NCI-H82 treated with DMSO at 0.1 percent for 48 hours (cell line): ENCODE data around the gene SLC4A4.

ENCODE experiments used
- DNase-seq: peaks from one replicate; lab custom pipeline; 2025; ENCODE audit not compliant: unreplicated experiment; lab: John Stamatoyannopoulos, UW

SLC4A4 gene

GRCh38 chr4:71533121-71533520 lies 194.3 kb downstream of the SLC4A4 start:
- no peak for DNase-seq

- DNase-seq = no peak
Observed at GRCh38 chr4:71537551-71538065, 198.8 kb downstream of the SLC4A4 start.

- DNase-seq = no peak
Observed at GRCh38 chr4:71538528-71538927, 199.7 kb downstream of the SLC4A4 start.

- DNase-seq = no peak
Observed at GRCh38 chr4:71540749-71541269, 202.0 kb downstream of the SLC4A4 start.

- DNase-seq = no peak
Observed at GRCh38 chr4:71541541-71541940, 202.7 kb downstream of the SLC4A4 start.

- DNase-seq = no peak
Observed at GRCh38 chr4:71545168-71545567, 206.3 kb downstream of the SLC4A4 start.

- no peak for DNase-seq
Observed at GRCh38 chr4:71549516-71550160, 210.8 kb downstream of the SLC4A4 start.

- no peak for DNase-seq
Observed at GRCh38 chr4:71550220-71551165, 211.7 kb downstream of the SLC4A4 start.

GRCh38 chr4:71553605-71554004 lies 214.8 kb downstream of the SLC4A4 start:
- no peak for DNase-seq

GRCh38 chr4:71554025-71554424 lies 215.2 kb downstream of the SLC4A4 start:
- no peak for DNase-seq

- no peak for DNase-seq
Observed at GRCh38 chr4:71558248-71558647, 219.4 kb downstream of the SLC4A4 start.

GRCh38 chr4:71559957-71560571 lies 221.2 kb downstream of the SLC4A4 start:
- no peak for DNase-seq

GRCh38 chr4:71564775-71565174 lies 226.0 kb downstream of the SLC4A4 start:
- DNase-seq = no peak

- DNase-seq = no peak
Observed at GRCh38 chr4:71566856-71567255, 228.0 kb downstream of the SLC4A4 start.

GRCh38 chr4:71568131-71568530 lies 229.3 kb downstream of the SLC4A4 start:
- DNase-seq = no peak

- DNase-seq = no peak
Observed at GRCh38 chr4:71570492-71570891, 231.7 kb downstream of the SLC4A4 start.

- DNase-seq = no peak
Observed at GRCh38 chr4:71571346-71571745, 232.5 kb downstream of the SLC4A4 start.

- no peak for DNase-seq
Observed at GRCh38 chr4:71583971-71584370, 245.2 kb downstream of the SLC4A4 start.

- DNase-seq = no peak
Observed at GRCh38 chr4:71584585-71584984, 245.8 kb downstream of the SLC4A4 start.

GRCh38 chr4:71586087-71586763 lies 247.4 kb downstream of the SLC4A4 start:
- DNase-seq = no peak

GRCh38 chr4:71587995-71588394 lies 249.2 kb downstream of the SLC4A4 start:
- no peak for DNase-seq
